Measurements from ENCODE around the gene SPRYD3.

SPRYD3 gene

GRCh38 chr12:53063708-53064612, 15.2 kb downstream of the SPRYD3 start:
- DNase-seq (ENCODE audit: low spot score): no peak

DNA sequence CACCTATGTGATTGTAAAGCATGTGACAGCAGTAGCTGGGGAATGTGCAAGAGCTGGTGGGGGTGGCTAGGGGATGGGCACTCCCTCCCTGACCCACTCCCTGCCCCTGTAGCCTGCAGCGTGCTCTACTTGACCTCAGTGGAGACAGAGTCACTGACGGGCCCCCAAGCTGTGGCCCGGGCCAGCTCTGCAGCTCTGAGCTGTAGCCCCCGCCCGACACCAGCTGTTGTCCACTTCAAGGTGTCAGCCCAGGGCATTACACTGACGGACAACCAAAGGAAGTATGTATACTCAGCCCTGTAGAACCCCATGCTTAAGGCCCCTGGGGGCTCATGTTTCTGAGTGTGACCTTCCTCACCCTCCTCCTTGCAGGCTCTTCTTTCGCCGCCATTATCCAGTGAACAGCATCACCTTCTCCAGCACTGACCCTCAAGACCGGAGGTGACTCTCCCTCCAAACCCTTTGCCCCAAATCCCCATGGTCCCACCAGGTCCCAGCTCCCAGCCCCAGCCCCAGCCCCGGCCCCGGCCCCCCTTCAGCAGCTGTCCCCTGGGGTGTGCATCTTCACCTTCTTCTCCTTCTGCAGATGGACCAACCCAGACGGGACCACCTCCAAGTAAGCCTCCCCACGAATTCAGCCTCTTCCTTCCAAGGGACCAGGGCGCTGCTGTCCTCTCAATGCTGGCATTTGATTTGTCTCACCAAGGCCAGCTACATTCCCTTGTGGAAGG, 16.0 kb downstream of the SPRYD3 start:
- no peak for DNase-seq (ENCODE audit: low spot score)

DNA sequence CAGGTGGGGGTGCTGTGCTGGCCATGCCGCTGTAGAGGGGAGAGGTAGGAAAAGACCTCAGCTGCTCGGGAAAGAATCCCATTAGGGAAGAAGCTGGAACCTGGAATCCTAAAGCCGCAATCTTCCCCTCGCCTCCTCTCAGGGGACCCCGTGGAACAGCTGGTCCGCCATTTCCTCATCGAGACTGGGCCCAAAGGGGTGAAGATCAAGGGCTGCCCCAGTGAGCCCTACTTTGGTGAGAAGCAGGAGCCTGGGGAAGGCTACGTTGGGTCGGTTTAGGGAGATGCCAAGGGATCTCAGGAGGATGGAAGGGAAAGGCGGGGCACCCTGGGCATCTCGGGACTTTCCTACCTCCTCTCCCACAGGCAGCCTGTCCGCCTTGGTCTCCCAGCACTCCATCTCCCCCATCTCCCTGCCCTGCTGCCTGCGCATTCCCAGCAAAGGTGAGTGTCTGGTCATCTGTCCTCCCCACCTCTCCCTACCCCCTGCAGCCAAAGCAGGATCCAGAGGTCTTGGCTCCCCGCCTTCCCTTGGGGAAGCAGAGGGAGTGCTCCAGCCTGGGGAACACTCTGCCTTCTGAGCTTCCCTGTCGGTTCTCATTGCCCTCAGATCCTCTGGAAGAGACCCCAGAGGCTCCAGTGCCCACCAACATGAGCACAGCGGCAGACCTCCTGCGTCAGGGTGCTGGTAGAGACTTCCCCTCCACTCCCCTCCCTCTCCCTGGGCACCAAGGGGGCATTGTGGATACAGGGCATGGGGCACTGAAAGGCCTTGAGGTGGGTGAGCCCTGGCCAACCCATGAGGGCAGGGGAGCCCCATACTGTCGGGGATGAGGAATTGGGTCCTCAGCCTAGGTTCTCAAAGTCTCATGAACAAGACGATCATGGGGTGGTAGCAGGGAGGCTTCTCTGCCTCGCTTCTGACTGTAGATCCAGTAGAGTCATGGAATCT, 16.9 kb downstream of the SPRYD3 start:
- no peak for DNase-seq (ENCODE audit: low spot score)

GRCh38 chr12:53061404-53062010, 17.7 kb downstream of the SPRYD3 start:
- peak; percentile 47 for DNase-seq (ENCODE audit: low spot score)

GRCh38 chr12:53060721-53061276, 18.4 kb downstream of the SPRYD3 start:
- DNase-seq (ENCODE audit: low spot score): no peak

GRCh38 chr12:53060064-53060720, 19.0 kb downstream of the SPRYD3 start:
- DNase-seq (ENCODE audit: low spot score): no peak

DNA sequence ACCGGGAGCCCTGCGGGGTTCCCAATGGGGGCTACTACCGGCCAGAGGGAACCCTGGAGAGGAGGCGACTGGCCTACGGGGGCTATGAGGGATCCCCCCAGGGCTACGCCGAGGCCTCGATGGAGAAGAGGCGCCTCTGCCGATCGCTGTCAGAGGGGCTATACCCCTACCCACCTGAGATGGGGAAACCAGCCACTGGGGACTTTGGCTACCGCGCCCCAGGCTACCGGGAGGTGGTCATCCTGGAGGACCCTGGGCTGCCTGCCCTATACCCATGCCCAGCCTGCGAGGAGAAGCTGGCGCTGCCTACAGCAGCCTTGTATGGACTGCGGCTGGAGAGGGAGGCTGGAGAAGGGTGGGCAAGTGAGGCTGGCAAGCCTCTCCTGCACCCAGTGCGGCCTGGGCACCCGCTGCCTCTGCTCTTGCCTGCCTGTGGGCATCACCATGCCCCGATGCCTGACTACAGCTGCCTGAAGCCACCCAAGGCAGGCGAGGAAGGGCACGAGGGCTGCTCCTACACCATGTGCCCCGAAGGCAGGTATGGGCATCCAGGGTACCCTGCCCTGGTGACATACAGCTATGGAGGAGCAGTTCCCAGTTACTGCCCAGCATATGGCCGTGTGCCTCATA, 19.6 kb downstream of the SPRYD3 start:
- no peak for DNase-seq (ENCODE audit: low spot score)

DNA sequence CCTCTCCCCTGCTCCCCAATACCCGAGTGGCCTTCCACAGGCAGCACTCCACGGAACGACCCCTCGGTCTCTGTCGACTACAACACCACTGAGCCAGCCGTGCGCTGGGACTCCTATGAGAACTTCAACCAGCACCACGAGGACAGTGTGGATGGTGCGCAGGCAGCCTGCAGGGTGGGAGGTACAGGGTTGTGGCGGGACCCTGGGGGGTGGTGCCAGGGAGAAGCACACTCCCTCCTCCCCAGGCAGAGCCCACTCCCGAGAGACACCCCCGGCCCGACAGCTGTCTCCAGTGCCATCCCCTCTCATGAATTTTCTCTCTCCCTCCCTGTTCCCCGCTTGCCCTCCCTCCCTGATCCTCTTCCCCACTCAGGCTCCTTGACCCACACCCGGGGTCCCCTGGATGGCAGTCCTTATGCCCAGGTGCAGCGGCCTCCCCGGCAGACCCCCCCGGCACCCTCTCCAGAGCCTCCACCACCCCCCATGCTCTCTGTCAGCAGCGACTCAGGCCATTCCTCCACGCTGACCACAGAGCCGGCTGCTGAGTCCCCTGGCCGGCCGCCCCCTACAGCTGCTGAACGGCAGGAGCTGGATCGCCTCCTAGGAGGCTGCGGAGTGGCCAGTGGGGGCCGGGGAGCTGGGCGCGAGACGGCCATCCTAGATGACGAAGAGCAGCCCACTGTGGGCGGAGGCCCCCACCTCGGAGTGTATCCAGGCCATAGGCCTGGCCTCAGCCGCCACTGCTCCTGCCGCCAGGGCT, 20.3 kb downstream of the SPRYD3 start:
- DNase-seq (ENCODE audit: low spot score): no peak

- DNase-seq (ENCODE audit: low spot score): no peak
Measured at GRCh38 chr12:53057816-53058500, 21.2 kb downstream of the SPRYD3 start.

GRCh38 chr12:53056901-53057300, 22.3 kb downstream of the SPRYD3 start:
- no peak for DNase-seq (ENCODE audit: low spot score)

DNA sequence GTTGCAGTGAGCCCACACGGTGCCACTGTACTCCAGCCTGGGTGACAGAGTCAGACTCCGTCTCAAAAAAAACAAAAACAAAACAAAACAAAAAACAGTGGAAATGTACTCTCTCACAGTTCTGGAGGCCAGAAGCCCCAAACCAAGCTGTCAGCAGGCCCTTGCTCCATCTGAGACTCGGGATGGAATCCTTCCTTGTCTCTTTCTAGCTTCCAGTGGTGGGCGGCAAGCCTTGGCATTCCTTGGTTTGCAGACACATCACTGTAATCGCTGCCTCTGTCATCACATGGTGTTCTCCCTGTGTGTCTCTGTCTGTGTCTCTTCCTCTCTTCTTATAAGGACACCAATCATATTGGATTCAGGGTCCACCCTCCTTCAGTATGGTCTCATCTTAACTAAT, 22.9 kb downstream of the SPRYD3 start:
- no peak for DNase-seq (ENCODE audit: low spot score)

- no peak for DNase-seq (ENCODE audit: low spot score)
Measured at GRCh38 chr12:53055471-53056266, 23.5 kb downstream of the SPRYD3 start.

- DNase-seq (ENCODE audit: low spot score): peak; percentile 95
Measured at GRCh38 chr12:53054112-53054878, 24.9 kb downstream of the SPRYD3 start.

GRCh38 chr12:53053218-53054111, 25.7 kb downstream of the SPRYD3 start:
- peak; percentile 77 for DNase-seq (ENCODE audit: low spot score)

DNA sequence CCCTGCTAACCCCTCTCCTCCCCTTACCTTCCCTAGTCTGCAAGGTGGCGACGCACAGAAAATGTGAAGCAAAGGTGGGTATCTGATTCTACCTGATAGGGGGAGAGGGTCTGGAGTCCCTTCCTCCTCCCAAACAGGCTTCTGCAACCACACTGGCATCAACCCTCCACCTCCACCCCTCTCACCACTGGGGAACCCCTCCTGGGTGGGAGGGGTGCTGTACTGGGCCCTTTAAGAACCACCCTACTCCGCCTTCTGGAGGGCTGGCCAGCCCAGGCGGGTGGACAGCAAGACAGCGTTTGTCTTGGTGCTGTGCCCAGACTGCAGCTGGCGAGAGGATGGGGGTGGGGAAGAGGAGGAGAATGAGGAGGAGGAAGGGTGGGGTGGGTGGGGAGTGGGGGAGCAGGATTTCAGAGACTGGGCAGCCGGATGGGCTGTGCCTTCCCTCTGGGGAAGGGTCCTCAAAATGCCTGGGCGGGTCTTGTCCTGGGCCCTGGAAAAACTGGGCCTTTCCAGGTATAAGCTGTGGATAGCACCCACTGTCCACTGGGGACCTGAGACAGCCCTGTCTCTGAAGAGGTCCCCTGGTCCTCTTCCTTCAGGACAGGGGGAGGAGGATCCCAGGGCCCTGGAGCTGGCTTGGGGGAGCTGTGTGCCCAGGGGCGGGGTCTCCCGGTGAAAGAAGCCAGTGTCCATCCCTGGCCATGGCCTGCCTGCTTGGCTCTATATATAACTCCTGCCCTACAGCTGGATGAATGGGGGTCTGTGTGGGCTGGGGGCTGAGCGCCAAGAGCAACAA, 26.6 kb downstream of the SPRYD3 start:
- peak; percentile 48 for DNase-seq (ENCODE audit: low spot score)

All from kidney tubule cell (primary cell).